Activated CD4-positive, alpha-beta T cell treated with anti-CD3 and anti-CD28 coated beads, Interleukin-2, amount 50 U/mL, for 4 hours (primary cell): ENCODE results near the gene ANKRD33B.
"Not testable (repeated sequence)": the region's sequence is repeated elsewhere in the genome, so short reads cannot be mapped to it uniquely, and the experiment has no call there.

Experiments
- DNase-seq, 2 experiments: peaks; one replicate each; pipeline ENCODE4 v3.0.0-alpha.2; 2020

The ANKRD33B gene

DNA sequence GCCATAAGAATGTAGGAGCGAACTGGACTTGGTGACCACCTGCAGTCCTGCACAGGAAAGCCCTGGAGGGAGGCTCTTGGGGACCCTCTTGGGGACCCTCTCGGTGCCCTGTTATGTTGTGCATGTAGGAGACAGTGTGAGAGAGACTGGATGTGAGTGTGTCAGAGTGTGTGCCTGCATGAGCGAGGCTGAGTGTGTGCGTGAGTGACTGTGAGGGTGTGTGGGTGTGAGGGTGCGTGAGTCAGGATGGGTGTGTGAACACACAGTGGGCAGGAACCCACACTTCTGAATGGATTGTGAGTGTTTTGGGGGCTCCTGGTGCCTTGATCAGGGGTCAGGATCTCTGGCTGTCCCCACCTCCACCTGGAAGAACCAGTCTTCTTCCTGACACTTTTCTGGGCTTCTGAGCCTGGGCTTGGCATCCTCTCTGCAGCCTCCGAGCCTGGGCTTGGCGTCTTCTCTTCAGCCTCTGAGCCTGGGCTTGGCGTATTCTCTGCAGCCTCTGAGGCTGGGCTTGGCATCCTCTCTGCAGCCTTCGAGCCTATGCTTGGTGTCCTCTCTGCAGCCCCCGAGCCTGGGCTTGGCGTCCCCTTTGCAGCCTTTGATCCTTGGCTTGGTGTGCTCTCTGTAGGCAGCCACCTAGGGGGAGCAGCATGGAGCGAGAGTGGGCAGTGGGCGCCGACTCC, 25.6 kb upstream of the ANKRD33B start:
- no peak for DNase-seq

DNA sequence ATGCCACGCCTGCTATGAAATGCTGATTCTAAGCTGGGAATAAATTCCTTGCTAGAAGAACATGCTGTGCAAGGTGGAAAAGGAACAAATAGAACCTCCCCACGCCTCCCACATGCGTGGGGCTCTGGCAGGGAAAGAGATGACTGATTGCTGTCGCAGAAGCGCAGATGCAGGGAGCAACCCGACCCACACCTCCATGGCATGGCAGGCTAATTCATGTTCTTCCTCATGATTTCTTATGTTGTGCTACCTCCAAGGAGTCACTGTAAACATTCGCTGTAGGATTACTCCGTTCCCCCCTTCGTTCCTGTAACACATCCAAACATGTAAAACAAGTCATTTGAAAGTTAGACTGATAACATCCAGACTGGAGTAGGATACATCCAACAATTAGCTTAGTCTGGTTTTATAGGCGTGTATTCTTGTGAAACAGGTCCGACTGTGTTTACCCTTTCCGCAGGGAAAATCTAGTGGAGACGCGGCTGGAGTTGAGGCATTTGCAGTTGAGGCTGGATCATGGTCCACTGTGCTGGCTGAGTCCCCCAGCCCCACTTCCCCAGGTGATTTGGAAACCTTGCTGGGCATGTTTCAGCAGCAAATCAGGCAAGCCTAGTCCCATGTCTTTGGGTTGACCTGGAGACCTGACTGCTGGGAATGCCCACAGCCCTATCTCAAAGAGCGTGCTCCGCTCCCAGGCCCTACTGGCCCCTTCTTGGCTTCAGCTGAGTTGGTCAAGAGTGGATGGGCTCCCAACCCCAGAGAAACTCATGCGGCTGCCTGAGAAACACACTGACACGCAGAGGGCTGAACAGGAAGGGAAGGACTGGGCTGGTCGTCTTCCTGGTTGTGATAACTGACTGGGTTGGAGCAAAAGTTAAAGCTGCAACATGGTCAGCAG, 24.8 kb upstream of the ANKRD33B start:
- no peak for DNase-seq

DNA sequence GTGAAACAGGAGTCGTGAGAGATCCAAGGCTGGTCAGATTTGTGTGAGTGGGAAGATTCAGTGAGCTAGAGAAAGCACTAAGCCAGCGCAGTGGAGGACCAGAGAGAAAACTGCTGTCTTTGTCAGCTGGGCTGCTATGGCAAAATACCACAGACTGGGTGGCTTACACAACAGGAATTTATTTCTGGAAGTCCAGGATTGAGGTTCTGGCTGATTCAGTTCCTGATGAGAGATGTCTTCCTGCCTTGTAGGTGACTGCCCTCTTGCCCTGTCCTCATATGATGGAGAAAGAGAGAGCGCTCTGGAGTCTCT, 24.2 kb upstream of the ANKRD33B start:
- no peak for DNase-seq

DNA sequence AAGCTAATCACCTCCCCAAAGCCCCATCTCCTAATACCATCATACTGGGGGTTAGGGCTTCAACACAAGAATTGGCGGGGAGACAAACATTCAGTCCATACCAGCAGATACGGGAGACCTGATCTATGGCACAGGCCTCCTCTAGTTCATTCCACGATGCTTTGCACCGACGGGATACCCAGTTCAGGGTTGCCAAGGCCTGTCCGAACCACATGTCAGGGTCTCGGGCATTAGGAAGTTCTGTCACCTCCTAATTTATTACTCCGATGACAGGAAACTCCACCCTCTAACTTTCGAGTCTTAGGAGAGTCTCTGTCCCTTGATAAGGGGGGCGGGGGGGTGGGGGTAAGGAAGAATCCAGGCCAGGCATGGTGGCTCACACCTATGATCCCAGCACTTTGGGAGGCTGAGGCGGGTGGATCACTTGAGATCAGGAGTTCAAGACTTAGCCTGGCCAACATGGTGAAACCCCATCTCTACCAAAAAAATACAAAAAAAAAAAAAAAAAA, 23.8 kb upstream of the ANKRD33B start:
- DNase-seq: no peak

DNA sequence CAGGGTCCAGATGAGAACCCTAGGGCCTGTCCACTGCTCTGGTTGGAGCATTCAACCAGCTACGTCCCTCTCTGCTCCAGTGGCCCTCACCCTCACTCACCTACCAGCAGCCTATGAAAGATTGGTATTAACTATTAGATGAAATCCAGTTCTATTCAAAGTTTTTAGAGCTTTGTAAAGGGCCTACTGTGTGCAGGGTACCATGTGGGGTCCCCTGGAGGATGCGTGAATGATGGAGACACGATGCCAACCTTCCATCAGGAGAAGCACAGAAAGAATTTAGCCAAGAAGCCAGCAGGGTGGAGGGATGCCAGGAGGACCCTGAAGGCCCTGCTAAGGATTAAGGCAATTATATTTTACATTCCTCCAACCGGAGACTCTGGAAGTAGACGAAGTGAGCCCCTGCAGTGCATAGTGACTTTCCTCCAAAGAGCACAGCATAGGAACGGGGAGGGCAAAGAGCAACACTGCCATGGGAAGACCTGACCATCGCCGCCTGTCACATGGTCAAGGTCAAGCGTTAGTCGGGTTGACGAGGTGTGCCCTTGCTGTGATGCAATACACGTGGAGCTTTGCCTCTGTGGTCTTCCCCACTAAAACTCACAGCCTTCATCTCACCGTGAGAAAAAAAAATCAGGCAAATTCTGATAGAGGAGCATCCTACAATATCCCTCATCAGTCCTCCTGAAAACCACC, 22.8 kb upstream of the ANKRD33B start:
- no peak for DNase-seq

DNA sequence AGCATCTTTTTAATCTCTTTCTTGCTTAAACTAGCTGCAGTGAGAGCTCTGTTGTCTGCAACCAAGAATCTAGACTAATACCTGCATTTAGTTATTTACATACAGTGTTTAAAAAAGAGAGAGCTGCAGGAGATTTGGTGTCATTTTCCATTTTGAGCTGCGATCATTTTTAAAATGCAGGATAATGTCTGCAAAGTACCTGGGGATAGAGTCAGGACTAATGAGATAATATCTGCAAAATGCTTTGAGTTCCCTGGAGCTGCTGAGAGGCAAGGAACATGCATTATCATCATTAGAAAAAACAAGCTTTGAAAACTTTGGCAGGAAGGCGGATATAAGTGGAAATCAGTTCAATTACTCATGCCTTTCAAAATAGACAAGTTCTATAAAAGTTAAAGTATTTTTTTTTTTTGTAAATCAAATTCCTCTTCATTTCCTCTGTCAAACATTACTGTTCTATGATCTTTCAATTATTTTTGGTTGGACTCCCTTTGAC, 21.8 kb upstream of the ANKRD33B start:
- DNase-seq: no peak

DNA sequence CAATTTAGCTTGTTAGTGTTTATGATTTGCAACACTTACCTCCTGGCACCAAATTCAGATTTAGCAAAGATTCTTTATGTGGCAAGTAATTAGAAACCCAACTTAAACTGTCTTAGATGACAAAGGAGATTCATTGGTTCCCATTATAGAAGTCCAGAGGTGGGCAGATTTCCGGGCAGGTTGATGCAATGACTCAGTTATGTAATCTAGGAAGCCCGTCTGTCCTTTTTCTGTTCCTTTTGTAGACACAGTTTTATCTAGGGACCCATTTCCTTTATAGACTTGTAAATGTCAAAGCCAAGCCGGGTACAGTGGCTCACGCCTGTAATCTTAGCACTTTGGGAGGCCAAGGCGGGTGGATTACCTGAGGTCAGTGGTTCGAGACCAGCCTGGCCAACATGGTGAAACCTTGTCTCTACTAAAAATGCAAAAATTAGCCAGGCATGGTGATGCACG, 20.3 kb upstream of the ANKRD33B start:
- no peak for DNase-seq

DNA sequence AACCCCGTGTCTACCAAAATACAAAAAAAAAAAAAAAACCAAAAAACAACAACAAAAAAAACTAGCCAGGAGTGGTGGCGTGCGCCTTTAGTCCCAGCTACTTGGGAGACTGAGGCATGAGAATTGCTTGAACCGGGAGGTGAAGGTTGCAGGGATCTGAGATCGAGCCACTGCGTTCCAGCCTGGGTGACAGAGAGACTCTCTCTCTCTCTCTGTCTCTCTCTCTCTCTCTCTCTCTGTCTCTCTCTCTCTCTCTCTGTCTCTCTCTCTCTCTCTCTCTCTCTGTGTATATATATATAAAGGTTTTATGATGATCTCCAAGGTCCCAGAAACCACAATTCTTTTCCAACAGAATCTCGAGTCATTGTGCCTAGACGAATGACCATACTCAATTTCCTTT, 18.8 kb upstream of the ANKRD33B start:
- DNase-seq: no peak

DNA sequence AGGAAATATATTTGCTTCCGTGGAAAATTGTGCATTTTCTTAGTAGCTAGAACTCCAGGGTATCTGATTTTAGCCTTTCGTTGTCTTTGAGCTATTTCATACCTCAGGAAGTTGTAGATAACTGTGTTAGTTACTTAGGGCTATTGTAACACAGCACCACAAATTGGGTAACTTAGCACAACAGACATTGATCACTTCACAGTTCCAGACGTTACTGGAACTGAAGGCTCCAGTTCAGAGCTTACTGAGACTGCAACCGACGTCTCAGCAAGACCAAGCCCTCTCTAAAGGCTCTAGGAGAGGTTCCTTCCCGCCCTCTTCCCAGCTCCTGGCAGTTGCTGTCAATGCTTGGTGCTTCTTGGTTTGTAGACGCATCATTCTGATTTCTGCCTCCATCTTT, 17.7 kb upstream of the ANKRD33B start:
- DNase-seq: no peak

DNA sequence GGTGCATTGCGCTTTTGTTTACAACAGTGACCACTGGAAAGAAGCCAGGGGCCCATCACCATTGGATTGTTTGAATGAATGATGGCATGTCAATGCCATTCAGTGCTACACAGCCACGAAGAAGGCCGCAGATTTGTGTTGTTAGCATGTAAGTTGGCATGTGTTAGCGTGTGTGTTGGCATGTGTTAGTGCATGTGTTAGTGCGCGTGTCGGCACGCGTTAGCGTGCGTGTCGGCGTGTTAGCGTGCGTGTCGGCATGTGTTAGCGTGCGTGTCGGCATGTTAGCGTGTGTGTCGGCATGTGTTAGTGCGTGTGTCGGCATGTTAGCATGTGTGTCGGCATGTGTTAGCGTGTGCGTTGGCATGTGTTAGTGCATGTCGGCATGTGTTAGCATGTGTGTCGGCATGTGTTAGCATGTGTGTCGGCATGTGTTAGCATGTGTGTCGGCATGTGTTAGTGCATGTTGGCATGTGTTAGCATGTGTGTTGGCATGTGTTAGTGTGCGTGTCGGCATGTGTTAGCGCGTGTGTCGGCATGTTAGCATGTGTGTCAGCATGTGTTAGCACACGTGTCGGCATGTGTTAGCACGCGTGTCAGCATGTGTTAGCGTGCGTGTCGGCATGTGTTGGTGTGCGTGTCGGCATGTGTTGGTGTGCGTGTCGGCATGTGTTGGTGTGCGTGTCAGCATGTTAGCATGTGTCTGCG, 15.3 kb upstream of the ANKRD33B start:
- no peak for DNase-seq

DNA sequence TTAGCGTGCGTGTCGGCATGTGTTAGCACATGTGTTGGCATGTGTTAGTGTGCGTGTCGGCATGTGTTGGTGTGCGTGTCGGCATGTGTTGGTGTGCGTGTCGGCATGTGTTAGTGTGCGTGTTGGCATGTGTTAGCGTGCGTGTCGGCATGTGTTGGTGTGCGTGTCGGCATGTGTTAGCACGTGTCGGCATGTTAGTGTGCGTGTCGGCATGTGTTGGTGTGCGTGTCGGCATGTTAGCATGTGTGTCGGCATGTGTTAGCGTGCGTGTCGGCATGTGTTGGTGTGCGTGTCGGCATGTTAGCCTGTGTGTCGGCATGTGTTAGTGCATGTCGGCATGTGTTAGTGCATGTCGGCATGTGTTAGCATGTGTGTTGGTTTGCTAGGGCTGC, 14.8 kb upstream of the ANKRD33B start:
- not testable (repeated sequence) for DNase-seq

DNA sequence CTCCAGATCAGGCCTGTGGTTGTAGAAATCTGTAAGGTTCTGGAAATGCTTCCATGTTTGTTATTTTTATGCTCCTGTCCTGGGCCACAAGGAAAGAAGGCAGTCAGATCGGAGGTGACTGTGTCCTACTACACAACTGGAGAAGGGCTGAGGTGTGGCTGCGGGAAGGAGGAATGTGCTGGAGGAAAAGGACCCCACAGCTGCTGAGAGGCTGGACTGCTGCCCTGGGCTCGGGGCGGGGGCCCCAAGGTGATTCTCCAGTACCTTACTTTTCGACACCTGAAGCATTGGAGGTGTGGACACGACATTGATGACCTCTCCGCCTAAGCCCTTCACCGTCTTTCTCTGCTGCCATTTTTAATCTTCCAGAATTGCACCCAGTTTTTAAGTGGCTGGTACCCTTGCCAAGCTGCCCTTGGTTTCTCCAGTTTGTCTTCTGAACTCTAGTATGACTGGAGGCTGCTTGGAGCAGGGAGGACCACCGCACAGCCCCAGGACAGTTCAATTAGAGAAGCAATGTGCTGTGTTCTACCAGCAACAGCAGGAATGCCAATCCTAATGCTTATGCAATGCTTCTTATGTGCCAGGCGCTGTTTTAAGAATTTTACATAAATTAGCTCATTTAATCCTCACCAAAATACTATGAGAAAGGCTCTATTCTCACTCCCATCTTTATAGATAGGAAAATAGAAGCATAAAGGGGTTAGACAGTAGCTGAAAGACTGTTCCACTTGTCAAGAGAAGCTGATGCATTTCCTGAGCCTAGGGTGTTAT, 13.5 kb upstream of the ANKRD33B start:
- no peak for DNase-seq

DNA sequence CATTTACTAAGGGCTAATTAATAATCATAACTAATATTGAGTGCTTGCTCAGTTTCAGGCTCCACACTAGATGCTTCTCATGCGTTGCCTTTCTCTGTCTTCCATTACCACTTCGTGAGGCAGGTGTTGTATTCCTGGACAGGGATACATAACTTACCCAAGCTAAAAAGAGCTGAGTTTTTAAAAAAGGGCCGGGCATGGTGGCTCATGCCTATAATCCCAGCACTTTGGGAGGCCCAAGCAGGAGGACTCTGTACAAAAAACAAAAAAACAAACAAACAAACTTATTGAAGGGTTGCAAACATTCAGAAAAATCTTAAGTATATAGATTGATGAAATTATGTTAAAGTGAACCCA, 12.1 kb upstream of the ANKRD33B start:
- DNase-seq: no peak

DNA sequence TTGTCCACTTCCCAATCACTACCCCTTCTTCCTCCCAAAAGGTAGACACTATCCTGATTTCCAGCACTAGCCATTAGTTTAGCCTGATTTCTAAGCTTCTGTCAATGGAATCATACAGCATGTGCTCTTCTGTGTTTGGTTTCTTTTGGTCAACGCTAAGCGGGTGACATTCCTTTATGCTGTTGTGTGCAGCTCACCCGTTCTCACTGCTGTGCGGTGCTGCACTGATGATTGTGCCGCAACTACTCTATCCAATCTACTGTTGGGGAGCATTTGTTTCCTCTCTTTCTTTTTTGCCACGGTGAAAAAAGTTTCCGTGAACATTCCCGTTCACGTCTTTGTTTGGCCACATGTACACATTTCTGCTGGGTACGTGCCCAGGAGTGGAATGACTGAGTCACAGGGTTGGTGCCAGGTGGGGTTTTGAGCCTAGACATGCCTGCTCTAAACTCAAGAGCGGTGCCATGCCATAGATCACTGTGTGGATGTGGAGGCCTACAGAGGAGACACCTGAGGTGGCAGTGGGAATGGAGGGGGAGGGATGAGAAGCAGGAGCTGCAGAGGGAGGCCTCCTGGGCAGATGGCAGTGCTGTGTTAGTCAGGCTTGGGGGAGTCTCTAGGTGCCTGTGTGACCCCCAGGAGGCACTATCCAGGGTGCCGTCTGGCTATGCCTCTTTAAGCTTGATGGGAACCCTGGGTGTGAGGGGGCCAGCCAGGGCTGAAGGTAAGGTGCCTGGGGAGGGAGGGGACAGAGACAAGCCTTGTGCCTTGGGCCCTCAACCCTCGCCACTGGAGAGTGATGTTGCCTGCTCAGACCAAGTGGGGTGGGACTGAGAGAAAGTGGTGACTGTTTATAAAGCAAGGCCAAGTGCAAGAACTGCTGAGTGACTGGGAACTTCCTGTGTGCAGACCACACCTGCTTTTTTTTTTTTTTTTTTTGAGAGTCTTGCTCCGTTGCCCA, 11.4 kb upstream of the ANKRD33B start:
- no peak for DNase-seq

DNA sequence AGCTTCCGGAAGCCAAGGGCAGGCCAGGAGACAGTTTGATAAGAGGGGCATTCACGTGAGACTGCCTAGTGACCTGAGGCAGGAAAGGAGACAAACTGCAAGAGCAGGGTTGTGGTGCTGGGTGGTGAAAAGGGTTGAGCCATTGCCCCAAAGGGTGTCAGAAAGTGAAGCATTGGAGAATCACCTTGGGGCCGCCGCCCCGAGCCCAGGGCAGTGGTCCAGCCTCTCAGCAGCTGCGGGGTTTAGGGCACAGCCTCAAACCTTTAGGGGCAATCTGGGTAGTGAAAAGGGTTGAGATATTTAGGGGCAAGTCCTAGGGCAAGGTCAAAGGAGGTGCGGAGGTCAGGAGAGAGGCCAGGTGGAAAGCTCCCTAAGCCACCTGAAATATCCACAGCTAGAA, 10.4 kb upstream of the ANKRD33B start:
- DNase-seq: no peak

DNA sequence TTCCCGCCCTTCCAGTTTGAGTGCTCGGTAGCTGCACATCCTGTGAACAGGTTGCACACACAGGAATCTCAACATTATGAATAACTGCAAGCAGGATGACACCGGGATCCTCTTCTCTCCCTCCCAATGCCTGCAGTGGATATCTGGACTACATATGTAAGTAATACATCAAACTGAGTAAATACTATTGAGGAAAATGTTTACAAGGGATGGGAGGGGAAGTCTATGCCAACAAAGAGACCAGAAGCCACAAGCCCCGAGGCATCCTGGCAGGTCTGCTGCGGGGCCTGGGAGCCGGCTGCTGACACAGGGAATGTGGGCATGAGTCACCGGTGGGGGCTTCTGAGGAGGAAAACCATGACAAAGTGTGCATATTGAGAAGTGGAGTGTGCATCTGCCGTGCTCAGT, 8.6 kb upstream of the ANKRD33B start:
- no peak for DNase-seq

DNA sequence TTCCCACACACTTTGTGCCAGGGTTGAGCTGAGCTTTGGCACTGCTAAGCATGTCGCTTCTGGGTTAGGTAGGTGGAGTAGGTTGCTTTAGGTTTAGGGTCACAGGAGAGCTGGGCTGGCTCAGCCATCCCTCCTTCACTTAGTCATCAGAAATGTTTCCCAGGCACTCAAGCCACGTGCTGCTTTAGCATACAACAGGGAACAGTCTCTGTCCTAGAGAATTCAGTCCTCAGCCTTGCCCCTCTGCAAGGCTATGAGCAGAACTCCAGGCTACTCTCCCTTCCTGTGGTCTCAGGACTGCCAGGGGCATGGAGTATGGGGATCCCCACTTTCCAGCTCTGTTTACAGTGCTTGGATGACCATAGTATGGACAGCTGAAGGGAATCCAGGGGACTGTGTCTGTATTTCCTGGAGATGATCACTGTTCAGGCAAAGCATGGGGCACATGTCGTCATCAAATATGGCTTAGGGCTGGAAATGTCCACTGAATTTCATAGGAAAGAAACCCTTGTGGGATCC, 7.5 kb upstream of the ANKRD33B start:
- no peak for DNase-seq

DNA sequence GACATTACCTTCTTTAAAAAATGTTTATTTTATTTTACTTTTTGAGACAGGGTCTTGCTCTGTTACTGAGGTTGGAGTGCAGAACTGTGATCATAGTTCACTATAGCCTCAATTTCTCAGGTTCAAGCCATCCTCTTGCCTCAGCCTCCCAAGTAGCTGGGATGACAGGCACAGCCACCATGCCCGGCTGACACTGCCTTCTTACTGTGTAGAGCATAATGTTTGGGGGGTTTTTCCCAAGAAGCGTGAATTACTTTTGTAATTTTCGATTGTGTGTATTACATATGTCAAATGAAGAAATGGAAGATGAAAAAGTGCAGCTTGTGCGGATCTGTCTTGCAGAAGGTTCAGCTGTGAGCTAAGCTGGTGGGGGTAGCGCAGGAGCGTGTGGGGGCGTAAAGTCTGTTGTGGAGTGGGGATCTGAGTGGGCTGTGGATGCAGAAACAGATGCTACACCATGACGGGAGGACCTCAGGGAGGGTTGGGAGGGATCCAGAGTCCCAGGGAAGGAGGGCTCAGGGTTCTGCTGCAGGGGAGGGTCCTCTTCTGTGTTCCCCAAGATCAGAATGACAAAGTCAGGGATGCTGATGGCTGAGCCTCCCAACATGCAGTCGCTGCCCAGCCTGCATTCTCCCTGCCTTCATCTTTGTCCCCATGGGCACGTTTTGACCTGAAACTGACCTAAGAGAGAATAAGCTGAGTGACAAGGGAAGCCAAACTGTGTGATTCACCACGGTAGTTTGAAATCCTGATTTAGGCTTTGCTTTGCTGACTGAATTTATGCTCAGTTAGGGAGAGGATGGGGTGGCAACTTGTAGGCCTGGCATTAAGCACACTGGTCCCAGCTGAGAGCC, 6.8 kb upstream of the ANKRD33B start:
- no peak for DNase-seq

DNA sequence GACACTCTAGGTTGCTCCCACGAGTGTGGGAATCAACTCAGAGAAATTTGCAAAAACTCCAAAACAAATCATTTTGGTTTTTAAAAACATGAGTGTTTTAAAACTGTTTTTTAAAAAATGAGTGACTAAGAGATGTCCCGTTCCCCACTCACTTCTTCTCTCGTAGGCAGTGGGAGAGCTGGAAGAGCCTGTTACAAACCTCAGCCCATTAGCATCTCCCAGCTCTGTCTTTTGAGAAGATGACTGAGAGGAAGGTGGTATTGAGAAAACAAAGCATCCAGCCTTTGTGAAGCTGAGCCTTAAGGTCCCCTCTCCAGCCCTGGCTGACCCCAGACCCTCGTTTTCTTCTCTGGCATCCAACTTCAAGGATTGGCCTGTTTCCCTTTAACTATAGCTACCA, 4.7 kb upstream of the ANKRD33B start:
- no peak for DNase-seq

DNA sequence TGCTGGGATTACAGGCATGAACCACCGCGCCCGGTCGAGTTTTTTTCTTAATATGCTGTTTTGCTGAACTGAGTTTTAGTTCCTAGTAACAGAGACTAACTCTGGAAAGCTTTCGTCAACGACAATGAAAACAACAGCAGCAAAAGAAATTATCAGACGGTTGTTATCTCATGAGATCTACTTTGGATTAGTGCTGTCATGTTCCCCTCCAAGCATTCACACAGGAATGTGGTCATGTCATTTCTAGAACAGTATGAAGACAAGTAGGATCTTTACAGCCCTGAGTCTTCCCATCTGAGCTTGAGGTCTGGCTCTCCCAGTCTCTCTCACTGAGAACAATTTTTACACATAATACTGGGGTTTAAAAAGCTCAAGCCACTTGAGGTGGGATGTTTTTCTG, 4.0 kb upstream of the ANKRD33B start:
- no peak for DNase-seq
